Left lobe of liver (tissue), 2 donors: ENCODE data around the gene RAB13. TPM values are rescaled to one million over a fixed set of nuclear protein-coding genes. Genes with fewer than 3 reads are reported as not detected.

ENCODE experiments used
- ATAC-seq: fragments of 200-7000 bp; cut with Tn5 transposase; one replicate; pipeline ENCODE4 v1.9.1; 2020; ENCODE audit warnings: mild to moderate bottlenecking, moderate library complexity
- DNase-seq: peaks from one replicate; pipeline ENCODE4 v3.0.0-alpha.2; 2020; ENCODE audit warnings: low spot score
- total RNA-seq: library from RNA; stranded (reverse); gene quantifications from one replicate; pipeline ENCODE4 v1.2.1, GENCODE V29; 2021
- donor health status: DM: no; HTN: no; CAD: no; lungs with moderate emphysema.
- donor health status: DM: no; HTN: yes; CAD: no.

RAB13 gene
- total RNA-seq, 1 donor from 2014 or later = 46.3 TPM

DNA sequence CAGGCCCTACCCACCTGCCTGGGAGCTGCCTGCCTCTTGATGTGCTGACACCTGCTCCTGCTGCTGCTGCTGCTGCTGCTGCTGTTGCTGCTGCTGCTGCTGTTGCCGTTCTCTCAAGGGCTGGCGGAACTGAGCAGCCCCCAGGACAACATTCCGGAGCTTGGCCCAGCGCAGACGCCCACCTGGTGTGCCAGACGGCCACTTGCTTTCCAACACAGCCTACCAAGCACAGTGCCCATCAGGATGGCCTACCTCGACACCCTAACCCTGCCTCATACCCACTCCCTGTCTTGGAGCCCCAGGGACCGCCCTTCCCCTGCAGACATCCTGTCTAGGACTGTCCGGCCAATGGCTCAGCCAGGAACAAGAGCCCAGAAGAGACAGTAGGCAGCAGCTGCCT lies 51.4 kb downstream of the RAB13 start:
- DNase-seq = no peak

GRCh38 chr1:153933955-153934354 lies 52.2 kb downstream of the RAB13 start:
- ATAC-seq (no peak), DNase-seq (no peak)

More for the DNA sequence above, 51.4 kb downstream of the RAB13 start:
- ATAC-seq = no peak

- no peak for DNase-seq
- no peak for ATAC-seq
These were observed 52.7 kb downstream of the RAB13 start for GRCh38 chr1:153933430-153933829.

- no peak for DNase-seq
- ATAC-seq = no peak
These were observed 53.7 kb downstream of the RAB13 start for GRCh38 chr1:153932156-153933131.

Other genes starting within 250 kb of the RAB13 start
- gene SLC27A3, start 210.9 kb downstream of the RAB13 start, total RNA-seq = 60.7 TPM
- gene GATAD2B, start 63.4 kb downstream of the RAB13 start, total RNA-seq = 18.9 TPM
- gene DENND4B, start 39.6 kb downstream of the RAB13 start, total RNA-seq = 25.4 TPM
- gene CRTC2, start 27.7 kb downstream of the RAB13 start, total RNA-seq = 23.8 TPM
- 38.8 TPM for gene SLC39A1, start 22.8 kb downstream of the RAB13 start, total RNA-seq
- gene CREB3L4, start 18.4 kb downstream of the RAB13 start, total RNA-seq = 9.0 TPM
- gene JTB, start 8.7 kb downstream of the RAB13 start, total RNA-seq = 97.0 TPM
- 409 TPM for gene RPS27, start 4.4 kb upstream of the RAB13 start, total RNA-seq
- 0.10 TPM for gene NUP210L, start 168.7 kb upstream of the RAB13 start, total RNA-seq
- 92.7 TPM for gene TPM3, start 205.8 kb upstream of the RAB13 start, total RNA-seq
- not detected for gene CFAP141, start 220.0 kb upstream of the RAB13 start, total RNA-seq
- 38.0 TPM for gene UBAP2L, start 234.6 kb upstream of the RAB13 start, total RNA-seq